PC-9 (cell line): ENCODE measurements around the gene IL3. TPM values are rescaled to one million over a fixed set of nuclear protein-coding genes. Genes with fewer than 3 reads are reported as not detected.

Experiments
- BruUV-seq: library from RNA; stranded (reverse); fragments of 400-500 nt; replicated peaks from 2 replicates; lab custom pipeline; 2021; lab: Mats Ljungman, UMichigan
- CTCF ChIA-PET: fragments of 300-600 bp; sonication (Branson Sonifier 250); formaldehyde crosslinking; loops from one replicate; lab custom pipeline; 2022; ENCODE audit warnings: antibody characterized with exemption; lab: Charles Lee
- POLR2A ChIA-PET: fragments of 300-600 bp; sonication (Branson Sonifier 250); formaldehyde crosslinking; loops from one replicate; lab custom pipeline; 2022; ENCODE audit warnings: antibody characterized with exemption; ENCODE audit not compliant: unreplicated experiment; lab: Charles Lee
- DNase-seq, 2 experiments: peaks; one replicate each; pipeline versions ENCODE4 v3.0.0 to v3.0.0-alpha.2; 2015 to 2022; ENCODE audit warnings: mixed read lengths in 1 of 2
- H2AFZ ChIP-seq: fragments of 200-600 bp; sonication (generic); 2 replicates; pipeline ENCODE4 v1.8.1; 2017; ENCODE audit warnings: antibody characterized with exemption
- H3F3A ChIP-seq: fragments of 200-600 bp; sonication (generic); 2 replicates; pipeline ENCODE4 v1.8.1; 2017; ENCODE audit warnings: antibody characterized with exemption, mild to moderate bottlenecking, low read depth; ENCODE audit not compliant: insufficient read depth
- H3K27ac ChIP-seq: fragments of 200-600 bp; sonication (generic); 2 replicates; pipeline ENCODE4 v1.6.1; 2016; ENCODE audit warnings: mixed run types
- H3K27me3 ChIP-seq: fragments of 200-600 bp; sonication (generic); 2 replicates; pipeline ENCODE4 v1.6.1; 2016; ENCODE audit warnings: low read depth, mixed run types; ENCODE audit not compliant: insufficient read depth
- H3K36me3 ChIP-seq: fragments of 200-600 bp; sonication (generic); 2 replicates; pipeline ENCODE4 v1.6.1; 2016; ENCODE audit warnings: low read depth, mixed run types
- H3K4me1 ChIP-seq: fragments of 200-600 bp; sonication (generic); replicated peaks from 2 replicates; pipeline ENCODE4 v1.6.1; 2016; ENCODE audit warnings: mixed run types; ENCODE audit not compliant: insufficient read depth
- H3K4me2 ChIP-seq: fragments of 200-600 bp; sonication (generic); 2 replicates; pipeline ENCODE4 v1.6.1; 2017; ENCODE audit warnings: mixed run types
- H3K4me3 ChIP-seq: fragments of 200-600 bp; sonication (generic); 2 replicates; pipeline ENCODE4 v1.6.1; 2016; ENCODE audit warnings: mixed run types
- H3K79me2 ChIP-seq: fragments of 200-600 bp; sonication (generic); 2 replicates; pipeline ENCODE4 v1.6.1; 2017; ENCODE audit warnings: low read depth, mixed run types
- H3K9me2 ChIP-seq: fragments of 200-600 bp; sonication (generic); 2 replicates; pipeline ENCODE4 v1.8.1; 2017; ENCODE audit warnings: mild to moderate bottlenecking; ENCODE audit not compliant: insufficient read depth
- H3K9me3 ChIP-seq: fragments of 200-600 bp; sonication (generic); 2 replicates; pipeline ENCODE4 v1.8.1; 2016; ENCODE audit warnings: low read depth; ENCODE audit not compliant: insufficient read depth
- H4K20me1 ChIP-seq: fragments of 200-600 bp; sonication (generic); 2 replicates; pipeline ENCODE4 v1.8.1; 2017; ENCODE audit not compliant: insufficient read depth
- CTCF ChIP-seq: fragments of 200-600 bp; sonication (generic); conservative IDR thresholded peaks from 2 replicates; pipeline ENCODE4 v1.6.1; 2017; ENCODE audit warnings: mixed run types, antibody characterized with exemption, mild to moderate bottlenecking, moderate library complexity
- EZH2 ChIP-seq: fragments of 200-600 bp; sonication (generic); IDR thresholded peaks from 2 replicates; pipeline ENCODE4 v1.8.0; 2017; ENCODE audit warnings: antibody characterized with exemption, low read depth
- intact Hi-C: fragments of 100-400 bp; cut with micrococcal nuclease; formaldehyde crosslinking; loops from one replicate; pipeline ENCODE4 v1.10.0; 2022; ENCODE audit not compliant: unreplicated experiment
- total RNA-seq: library from RNA; stranded (reverse); gene quantifications from 2 replicates; pipeline ENCODE4 v1.2.3, GENCODE V29; 2021

IL3 gene
- total RNA-seq, 1 experiment from 2014 or later = not detected

GRCh38 chr5:132026516-132027008, 33.9 kb upstream of the IL3 start:
- Histone ChIP-seq H2AFZ (no peak overlapping the region), H3K4me1 (no peaks in the 10 kb centered on the region), H3F3A (no peaks in the 10 kb centered on the region), H3K36me3 (no peaks in the 10 kb centered on the region), H3K79me2 (no peaks in the 10 kb centered on the region), H4K20me1 (no peaks in the 10 kb centered on the region), H3K4me3 (no peak overlapping the region), H3K9me2 (no peaks in the 10 kb centered on the region), H3K4me2 (no peak overlapping the region), H3K27ac (no peak overlapping the region), H3K9me3 (no peaks in the 10 kb centered on the region), H3K27me3 (peaks cover 15% of the 10 kb centered on the region; the same call in 1 of the 2 replicates)
- intact Hi-C loops = no loop called here
- no peak for DNase-seq
- ChIA-PET CTCF (no interaction called here), POLR2A (no interaction called here)
- TF ChIP-seq CTCF = no peak
- no peak for TF ChIP-seq EZH2
- BruUV-seq = no TSS peak

- Histone ChIP-seq H3K27ac (no peak overlapping the region), H3K4me2 (no peak overlapping the region), H4K20me1 (no peaks in the 10 kb centered on the region), H3K27me3 (peaks cover 15% of the 10 kb centered on the region; the same call in 1 of the 2 replicates), H3K4me1 (no peaks in the 10 kb centered on the region), H3K79me2 (no peaks in the 10 kb centered on the region), H2AFZ (no peak overlapping the region), H3F3A (no peaks in the 10 kb centered on the region), H3K36me3 (no peaks in the 10 kb centered on the region), H3K9me2 (no peaks in the 10 kb centered on the region), H3K9me3 (no peaks in the 10 kb centered on the region), H3K4me3 (no peak overlapping the region)
- TF ChIP-seq EZH2 = no peak
- no peak for TF ChIP-seq CTCF
- POLR2A ChIA-PET = no interaction called here
- no TSS peak for BruUV-seq
- CTCF ChIA-PET = no interaction called here
- intact Hi-C loops = no loop called here
- DNase-seq = no peak
These were observed 33.4 kb upstream of the IL3 start for GRCh38 chr5:132027027-132027426.

GRCh38 chr5:132029609-132030330, 30.7 kb upstream of the IL3 start:
- Histone ChIP-seq H3K79me2 (no peaks in the 10 kb centered on the region), H3K4me1 (no peaks in the 10 kb centered on the region), H3K9me2 (no peaks in the 10 kb centered on the region; the same call in 1 of the 2 replicates), H3K27me3 (peaks cover 15% of the 10 kb centered on the region; the same call in 1 of the 2 replicates), H3K4me3 (no peak overlapping the region), H3K36me3 (no peaks in the 10 kb centered on the region), H3K27ac (no peak overlapping the region), H2AFZ (no peak overlapping the region), H3K9me3 (no peaks in the 10 kb centered on the region), H4K20me1 (no peaks in the 10 kb centered on the region), H3K4me2 (no peak overlapping the region), H3F3A (no peaks in the 10 kb centered on the region)
- TF ChIP-seq EZH2 (no peak), CTCF (no peak)
- intact Hi-C loops = no loop called here
- BruUV-seq = no TSS peak
- no peak for DNase-seq
- ChIA-PET POLR2A (no interaction called here), CTCF (interaction anchor here (0.6 kb wide), 1 partner anchor 688 kb away, joined by 3 read pairs; no protein-coding TSS in a partner anchor)
